Heart right ventricle (tissue), 16 donors: ENCODE results near the gene BABAM2. TPM values are rescaled to one million over a fixed set of nuclear protein-coding genes. Genes with fewer than 3 reads are reported as not detected.

Experiments used
- ATAC-seq, 8 donors: fragments of 200-7000 bp; cut with Tn5 transposase; one replicate each; pipeline ENCODE4 v1.9.1; 2020; ENCODE audit warnings: mild to moderate bottlenecking in 8 of 8, moderate library complexity in 8 of 8, moderate number of reproducible peaks in 1 of 8
- DNase-seq, 2 donors: peaks; one replicate each; pipeline ENCODE4 v3.0.0-alpha.2; 2020
- H3K27ac ChIP-seq, 10 donors: fragments of 200-600 bp; sonication (generic) in 2 of 10; one replicate each; pipeline versions ENCODE4 v1.5.0 to v1.8.0; 2020 to 2022; ENCODE audit warnings: mild to moderate bottlenecking in 3 of 10
- H3K27me3 ChIP-seq, 7 donors: fragments of 200-600 bp; one replicate each; pipeline ENCODE4 v1.8.0; 2021 to 2022; ENCODE audit warnings: mild to moderate bottlenecking in 2 of 7
- H3K36me3 ChIP-seq, 9 donors: fragments of 200-600 bp; sonication (generic) in 1 of 9; one replicate each; pipeline versions ENCODE4 v1.5.0 to v1.8.0; 2020 to 2022; ENCODE audit warnings: mild to moderate bottlenecking in 2 of 9
- H3K4me1 ChIP-seq, 9 donors: fragments of 200-600 bp; sonication (generic) in 1 of 9; one replicate each; pipeline versions ENCODE4 v1.5.0 to v1.8.0; 2020 to 2022; ENCODE audit warnings: mild to moderate bottlenecking in 4 of 9
- H3K4me3 ChIP-seq, 10 donors: fragments of 200-600 bp; sonication (generic) in 2 of 10; one replicate each; pipeline versions ENCODE4 v1.5.0 to v1.8.0; 2020 to 2022; ENCODE audit warnings: mild to moderate bottlenecking in 7 of 10, moderate library complexity in 2 of 10
- H3K9me3 ChIP-seq, 11 donors: fragments of 200-600 bp in 10 of 11; sonication (generic) in 2 of 11; one replicate each; pipeline versions ENCODE4 v1.5.0 to v1.8.0; 2013 to 2022; ENCODE audit warnings: mild to moderate bottlenecking in 2 of 11, control low read depth in 1 of 11, moderate library complexity in 1 of 11
- WGBS, 2 donors: extraction: QIAGEN DNeasy Blood & Tissue Kit; methylation state at CpG; one replicate each; pipeline ENCODE4 v1.1.7; 2013; ENCODE audit warnings: inconsistent platforms in 1 of 2; 5-methylcytosine and 5-hydroxymethylcytosine counted together
- intact Hi-C, 10 donors: fragments of 100-400 bp; cut with DNase I; formaldehyde crosslinking; loops; one replicate each; pipeline versions ENCODE4 v1.11.1 to v1.14.2; 2022
- polyA plus RNA-seq, 2 donors: library from polyadenylated mRNA; stranded (reverse); fragments of 200-250 nt; gene quantifications; one replicate each; pipeline ENCODE4 v1.2.3, GENCODE V29; 2013
- total RNA-seq, 10 donors: library from RNA; stranded (reverse); fragmentation: NEBNext Ultra II Directional in 3 of 10; extraction: Animal tissue kit (Norgen Biotek cat#: 25700) in 3 of 10; gene quantifications; one replicate each; pipeline versions ENCODE4 v1.2.1 to v1.2.4, GENCODE V29; 2021 to 2023
- TF ChIP-seq, protein P1 (sequence below), 9 donors: fragments of 200-600 bp; sonication (generic) in 2 of 9; IDR thresholded peaks; one replicate each; pipeline versions ENCODE4 v1.5.0 to v1.8.0; 2021 to 2022; ENCODE audit warnings: antibody characterized with exemption in 9 of 9, mild to moderate bottlenecking in 5 of 9, moderate library complexity in 1 of 9
- donor health status: Arrhythmogenic right ventricular cardiomyopathy.
- donor health status: ischemic (EF 13 %, LVEDD 7.1; RV severe dilation, severe dysfunction).
- donor health status: healthy with polysubstance abuse.
- donor health status: DM: no; HTN: yes; CAD: no.
- donor health status: DM: no; HTN: no; CAD: no.
- donor health status: ischemic (EF 25% LVEDD 6.9; RV normal size, moderate dysfunction).
- donor health status: ischemic (EF 25% LVEDD 5.7; RV mildly dilated, moderate dysfunction).
- donor health status: healthy.
- donor health status: DM: yes; HTN: yes; CAD: no.
- donor health status: Ischemic cardiomyopathy.
- donor health status: ischemic (EF 35%, LVEDD 5.7; RV mildly dilated, moderate dysfunction).
- donor health status: nonischemic (EF 11% LVEDD 7.7; RV severe dilation, severe dysfunction).
- donor health status: DM: yes; HTN: yes; CAD: no.
- donor health status: PGD.
- donor health status: ischemic (EF 29% LVEDD 5.4; RV normal size, mild dysfunction).
- donor health status: nonischemic (EF 23%, LVEDD 6.1; RV moderate dilation, normal function).

Gene BABAM2
- total and polyA plus RNA-seq, 12 donors: 13.3 to 83.4 (median 65.9) TPM

GRCh38 chr2:28347596-28347995, 457.1 kb downstream of the BABAM2 start:
- Histone ChIP-seq H3K27ac (peak overlapping the region in 1 of 10 donors; percentile 71), H3K9me3 (no peaks in the 10 kb centered on the region), H3K27me3 (no peaks in the 10 kb centered on the region), H3K4me3 (no peak overlapping the region), H3K4me1 (peaks cover 0 to 30% (median 13%) of the 10 kb centered on the region in 9 donors), H3K36me3 (no peaks in the 10 kb centered on the region)
- TF ChIP-seq, protein P1, sequence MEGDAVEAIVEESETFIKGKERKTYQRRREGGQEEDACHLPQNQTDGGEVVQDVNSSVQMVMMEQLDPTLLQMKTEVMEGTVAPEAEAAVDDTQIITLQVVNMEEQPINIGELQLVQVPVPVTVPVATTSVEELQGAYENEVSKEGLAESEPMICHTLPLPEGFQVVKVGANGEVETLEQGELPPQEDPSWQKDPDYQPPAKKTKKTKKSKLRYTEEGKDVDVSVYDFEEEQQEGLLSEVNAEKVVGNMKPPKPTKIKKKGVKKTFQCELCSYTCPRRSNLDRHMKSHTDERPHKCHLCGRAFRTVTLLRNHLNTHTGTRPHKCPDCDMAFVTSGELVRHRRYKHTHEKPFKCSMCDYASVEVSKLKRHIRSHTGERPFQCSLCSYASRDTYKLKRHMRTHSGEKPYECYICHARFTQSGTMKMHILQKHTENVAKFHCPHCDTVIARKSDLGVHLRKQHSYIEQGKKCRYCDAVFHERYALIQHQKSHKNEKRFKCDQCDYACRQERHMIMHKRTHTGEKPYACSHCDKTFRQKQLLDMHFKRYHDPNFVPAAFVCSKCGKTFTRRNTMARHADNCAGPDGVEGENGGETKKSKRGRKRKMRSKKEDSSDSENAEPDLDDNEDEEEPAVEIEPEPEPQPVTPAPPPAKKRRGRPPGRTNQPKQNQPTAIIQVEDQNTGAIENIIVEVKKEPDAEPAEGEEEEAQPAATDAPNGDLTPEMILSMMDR (IDR thresholded peaks at IDR 0.05): no peak
- WGBS, 2 donors: 79 to 80% methylated on average over 9 of the region's 9 CpGs
- DNase-seq: no peak
- intact Hi-C loops: no loop called here
- no peak for ATAC-seq

DNA sequence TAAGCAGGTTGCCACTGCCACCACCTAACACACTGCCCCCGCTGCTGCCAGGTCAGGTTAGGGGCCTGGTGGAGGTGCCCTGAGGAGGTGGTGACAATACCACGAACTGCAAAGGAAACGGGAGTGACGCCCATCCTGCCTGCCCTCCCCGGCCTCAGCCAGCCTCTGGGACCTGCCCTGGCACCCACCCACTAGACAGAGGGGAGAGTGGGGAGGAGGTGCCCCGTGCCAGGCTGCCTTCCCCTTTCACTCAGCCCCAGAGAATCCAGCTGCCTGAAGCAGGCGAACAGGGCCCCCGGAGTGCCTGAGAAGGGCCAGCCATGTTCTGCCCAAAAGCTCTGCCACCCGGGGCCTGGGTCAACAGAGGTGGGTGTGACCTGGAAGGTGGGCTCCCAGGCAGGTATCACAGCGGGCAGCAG, 457.6 kb downstream of the BABAM2 start:
- Histone ChIP-seq H3K9me3 (no peaks in the 10 kb centered on the region), H3K27me3 (no peaks in the 10 kb centered on the region), H3K27ac (peak overlapping the region in 1 of 10 donors; percentile 71), H3K36me3 (no peaks in the 10 kb centered on the region), H3K4me3 (no peak overlapping the region), H3K4me1 (peaks cover 0 to 24% (median 8%) of the 10 kb centered on the region in 9 donors)
- intact Hi-C loops: no loop called here
- ATAC-seq (peak in 4 of 8 donors; percentile 23 to 39 (median 28)), DNase-seq (no peak)
- TF ChIP-seq, protein P1 (IDR thresholded peaks at IDR 0.05): no peak
- WGBS, 2 donors: 76 to 77% methylated on average over 10 of the region's 10 CpGs

DNA sequence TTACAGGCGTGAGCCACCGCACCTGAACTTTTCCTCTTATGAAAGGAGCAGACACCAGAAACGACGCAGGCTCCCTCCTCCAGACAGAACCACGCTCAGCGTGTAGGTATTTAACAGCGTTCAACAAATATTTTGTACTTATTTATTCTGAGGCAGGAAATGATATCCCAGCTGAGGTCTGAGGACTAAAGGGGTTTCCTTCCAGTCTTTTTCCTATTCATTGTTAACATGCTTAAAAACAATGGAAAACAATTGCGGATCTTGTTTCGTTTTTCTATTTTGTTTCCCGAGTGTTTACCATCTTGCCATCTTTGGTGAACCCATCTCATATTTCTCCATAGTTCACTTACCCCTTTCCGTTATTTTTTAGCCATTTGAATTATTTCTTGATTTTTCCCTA, 458.4 kb downstream of the BABAM2 start:
- DNase-seq (no peak), ATAC-seq (no peak)
- H3K27ac ChIP-seq: peak overlapping the region in 1 of 10 donors; percentile 71
- intact Hi-C loops: no loop called here
- TF ChIP-seq, protein P1 (IDR thresholded peaks at IDR 0.05): no peak
- H3K4me3 ChIP-seq: no peak overlapping the region
- H3K4me1 ChIP-seq: peaks cover 0 to 16% (median 1%) of the 10 kb centered on the region in 9 donors
- 77 to 85% methylated on average over 11 of the region's 11 CpGs for WGBS, 2 donors
- H3K27me3 ChIP-seq: no peaks in the 10 kb centered on the region
- no peaks in the 10 kb centered on the region for H3K9me3 ChIP-seq
- H3K36me3 ChIP-seq: no peaks in the 10 kb centered on the region

DNA sequence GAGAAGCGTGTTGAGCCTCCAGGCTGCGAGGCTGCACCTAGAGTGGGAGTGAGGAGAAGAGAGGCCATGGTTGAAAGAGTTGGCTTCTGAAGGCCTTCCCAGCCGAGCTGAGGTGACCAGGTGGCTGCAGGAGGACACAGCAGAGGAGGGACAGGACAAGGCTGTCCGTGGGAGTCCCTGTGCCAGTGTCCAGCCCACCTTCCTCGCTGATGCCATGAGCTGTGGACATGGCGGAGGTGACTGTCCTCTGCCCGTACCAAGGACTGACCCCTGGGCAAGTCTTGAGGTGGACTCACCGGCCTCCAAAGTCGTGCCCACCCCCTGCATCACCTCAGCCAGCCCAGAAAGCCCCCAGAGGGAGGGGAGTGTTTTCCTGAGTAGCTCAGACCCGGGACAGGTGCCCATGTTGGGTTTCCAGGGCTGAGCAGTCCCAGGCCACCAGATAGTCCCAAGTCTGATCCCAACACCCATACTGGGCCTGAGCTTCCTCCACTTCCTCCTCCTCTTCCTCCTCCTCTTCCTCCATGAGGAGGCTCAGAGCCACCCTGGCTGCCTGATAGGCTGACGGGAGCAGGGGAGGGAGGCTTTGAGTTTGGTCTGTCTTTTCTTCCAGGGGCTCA, 459.1 kb downstream of the BABAM2 start:
- ATAC-seq (no peak), DNase-seq (no peak)
- whole genome bisulfite sequencing, 2 donors: 88 to 91% methylated on average over 11 of the region's 11 CpGs
- H3K4me1 ChIP-seq: peaks cover 0 to 15% (median 0%) of the 10 kb centered on the region in 9 donors
- H3K27ac ChIP-seq: no peak overlapping the region
- no peak overlapping the region for H3K4me3 ChIP-seq
- intact Hi-C loops: no loop called here
- no peaks in the 10 kb centered on the region for H3K36me3 ChIP-seq
- TF ChIP-seq, protein P1 (IDR thresholded peaks at IDR 0.05): no peak
- H3K9me3 ChIP-seq: no peaks in the 10 kb centered on the region
- H3K27me3 ChIP-seq: no peaks in the 10 kb centered on the region
